HG03378 (cell line): ENCODE results near the gene BPNT1.
"Not testable (repeated sequence)": the region's sequence is repeated elsewhere in the genome, so short reads cannot be mapped to it uniquely, and the experiment has no call there.

Experiments used
- ATAC-seq: cut with Tn5 transposase; IDR thresholded peaks from one replicate; pipeline ENCODE4 v1.9.1; 2021; ENCODE audit warnings: mild to moderate bottlenecking, moderate library complexity; ENCODE audit not compliant: unreplicated experiment

BPNT1 gene

GRCh38 chr1:220084460-220084859, 5.1 kb downstream of the BPNT1 start:
- no peak for ATAC-seq

GRCh38 chr1:220077887-220078286, 11.7 kb downstream of the BPNT1 start:
- no peak for ATAC-seq

DNA sequence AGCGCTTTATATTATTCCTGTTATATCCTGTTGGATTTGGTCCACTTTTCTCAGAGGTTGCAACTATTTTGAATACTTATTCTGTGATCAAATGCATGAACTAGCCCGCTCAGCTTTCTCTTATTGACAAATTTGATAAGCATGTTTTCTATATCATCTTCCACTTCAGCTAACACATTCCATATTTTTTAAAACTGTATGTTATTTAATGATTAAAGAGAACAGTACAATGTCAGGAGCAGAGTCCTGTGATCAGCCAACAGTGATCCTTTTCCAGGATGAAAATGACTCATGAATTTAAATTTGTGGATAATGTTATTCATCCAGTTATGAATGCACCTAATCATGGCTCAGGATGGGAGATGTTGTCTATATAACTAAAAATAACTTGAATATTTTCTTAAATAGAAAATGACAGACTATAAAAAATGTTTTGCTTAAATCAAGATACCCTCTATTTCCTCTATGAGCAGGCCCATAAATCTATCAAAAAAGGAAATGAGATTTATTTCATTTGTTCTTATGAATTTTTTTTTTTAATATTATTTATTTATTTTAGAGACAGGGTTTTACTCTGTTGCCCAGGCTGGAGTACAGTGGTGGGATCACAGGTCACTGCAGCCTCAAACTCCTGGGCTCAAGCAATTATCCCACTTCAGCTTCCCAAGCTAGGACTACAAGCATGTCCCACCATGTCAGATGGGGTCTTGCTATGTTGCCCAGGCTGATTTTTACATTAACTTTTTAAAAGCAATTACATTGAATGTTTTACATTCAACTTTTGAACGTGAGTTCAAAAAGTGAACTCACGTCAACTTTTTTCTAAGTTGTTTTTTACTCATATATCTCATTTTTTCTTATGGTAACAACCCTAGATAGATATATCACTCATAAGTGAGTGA, 12.5 kb downstream of the BPNT1 start:
- ATAC-seq = no peak

DNA sequence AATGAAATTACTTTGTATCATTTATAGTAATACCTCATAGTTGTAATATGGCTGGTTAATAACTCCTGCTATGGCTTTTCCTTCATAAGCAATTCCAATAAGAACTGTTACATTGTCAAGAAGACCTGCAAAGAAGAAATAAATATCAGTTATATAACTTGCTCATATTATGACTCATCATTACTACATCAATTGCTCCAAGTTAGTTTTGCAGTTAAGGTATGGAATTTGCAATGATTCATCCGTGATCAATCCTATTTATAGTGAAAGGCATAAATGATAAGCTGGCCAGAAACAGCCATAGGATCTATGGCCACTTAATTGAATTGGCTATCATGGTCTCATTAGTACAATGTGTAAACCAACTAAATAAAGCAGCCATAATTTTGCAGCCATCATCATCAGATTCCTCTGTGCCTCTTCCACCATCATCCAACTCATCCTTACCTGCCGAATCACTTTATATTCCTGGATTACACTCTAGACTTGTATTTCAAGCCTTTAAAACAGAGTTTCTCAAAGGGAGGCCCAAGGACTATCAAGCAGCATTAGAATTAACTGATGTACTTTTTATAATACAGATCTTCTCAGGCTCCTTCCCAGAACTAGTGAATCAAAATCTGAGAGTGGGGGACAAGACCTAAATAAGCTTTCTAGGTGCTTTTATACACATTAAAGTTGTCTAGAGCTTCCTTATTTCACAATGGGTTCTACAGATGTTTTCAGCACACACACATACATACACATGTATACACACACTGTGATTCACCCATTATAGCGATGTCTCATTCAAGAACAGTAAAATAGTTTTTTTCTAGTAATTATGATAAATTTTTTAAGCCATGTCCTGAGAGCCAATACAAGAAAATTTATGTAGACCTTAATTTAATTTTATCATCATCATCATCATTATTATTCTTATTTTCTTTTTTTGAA, 22.1 kb downstream of the BPNT1 start:
- no peak for ATAC-seq

GRCh38 chr1:220062629-220063028, 27.0 kb downstream of the BPNT1 start:
- no peak for ATAC-seq

DNA sequence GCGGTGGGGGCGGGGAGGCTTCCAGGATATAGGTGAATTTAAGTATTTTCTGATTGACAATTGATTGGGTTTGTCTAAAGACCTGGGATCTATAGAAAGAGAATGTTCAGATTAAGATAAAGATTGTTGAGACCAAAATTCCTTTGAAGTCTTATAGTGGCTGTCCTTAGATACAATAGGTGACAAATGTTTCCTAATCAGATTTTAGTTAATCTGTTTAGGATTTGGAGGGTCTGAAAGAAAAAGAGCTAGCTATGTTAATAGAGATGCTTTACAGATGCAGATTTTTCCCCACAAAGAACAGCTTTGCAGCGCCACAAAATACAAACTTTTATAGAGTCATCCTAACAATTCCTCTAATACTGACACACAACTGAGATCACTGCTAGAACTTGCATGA, 28.7 kb downstream of the BPNT1 start:
- no peak for ATAC-seq

- no peak for ATAC-seq
Observed at GRCh38 chr1:220056374-220056773, 33.2 kb downstream of the BPNT1 start.

- peak; percentile 96 for ATAC-seq
Observed at GRCh38 chr1:220046052-220046930, 43.3 kb downstream of the BPNT1 start, which contains the start of gene EPRS1. TSS of gene EPRS1 (minus strand) at chr1:220046505. CDS start at chr1:220046388, 117 bp downstream.

DNA sequence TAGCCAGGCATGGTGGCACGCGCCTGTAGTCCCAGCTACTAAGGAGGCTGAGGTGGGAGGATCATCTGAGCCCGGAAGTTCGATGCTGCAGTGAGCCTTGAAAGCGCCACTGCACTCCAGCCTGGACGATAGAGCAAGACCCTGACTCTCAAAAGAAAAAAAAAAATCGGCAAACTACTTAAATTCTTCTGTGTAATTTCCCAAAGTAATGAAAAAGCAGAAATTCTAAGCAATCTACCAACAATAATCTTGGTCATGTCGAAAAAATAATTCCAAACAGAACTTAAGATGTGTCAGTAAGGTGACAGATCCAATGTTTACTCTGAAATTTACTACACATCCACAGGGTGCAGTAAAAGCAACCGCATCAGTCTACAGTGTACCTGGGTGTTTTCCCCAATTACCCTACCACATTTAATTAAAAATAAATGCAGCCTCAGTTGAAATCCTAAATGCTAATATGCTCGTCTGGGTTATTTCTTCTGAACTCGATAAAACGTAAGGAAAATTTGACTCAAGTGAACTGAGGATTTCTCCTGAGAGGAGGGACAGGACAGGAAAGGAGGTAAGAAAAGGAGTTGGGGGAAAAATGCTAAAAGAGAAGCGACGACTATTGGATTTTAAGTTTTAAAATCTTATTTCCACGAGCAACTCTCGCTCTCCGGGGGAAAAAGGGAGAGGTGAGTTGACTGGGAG, 44.1 kb downstream of the BPNT1 start:
- peak; percentile 31 for ATAC-seq

DNA sequence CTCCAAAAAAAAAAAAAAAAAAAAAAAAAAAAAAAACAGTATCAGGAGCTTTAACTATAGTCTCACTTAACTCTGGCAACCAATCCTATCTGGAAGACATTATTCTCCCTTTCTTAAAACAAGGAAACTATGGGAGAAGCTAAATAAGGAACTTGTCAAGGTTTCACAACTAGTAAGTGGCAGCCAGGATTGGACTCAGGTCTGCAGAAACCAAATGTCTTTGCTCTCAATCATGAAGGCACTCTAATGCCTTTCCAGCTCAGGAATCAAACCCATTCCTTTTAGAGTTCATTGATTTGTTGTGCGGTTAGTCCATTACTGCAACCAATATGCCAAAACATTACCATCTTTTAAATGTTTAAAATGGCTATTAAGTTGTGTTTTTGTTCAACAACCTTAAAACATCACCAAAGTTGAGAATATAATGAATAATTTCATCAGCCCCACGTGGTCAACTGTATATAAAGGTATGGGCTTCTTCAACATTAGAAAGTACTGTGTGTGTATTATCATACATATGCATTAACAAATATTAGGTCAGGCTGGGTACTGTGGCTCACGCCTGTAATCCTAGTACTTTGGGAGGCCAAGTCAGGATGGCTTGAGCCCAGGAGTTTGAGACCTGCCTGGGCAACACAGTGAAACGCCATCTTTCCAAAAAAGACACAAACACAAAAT, 44.8 kb downstream of the BPNT1 start:
- no peak for ATAC-seq

DNA sequence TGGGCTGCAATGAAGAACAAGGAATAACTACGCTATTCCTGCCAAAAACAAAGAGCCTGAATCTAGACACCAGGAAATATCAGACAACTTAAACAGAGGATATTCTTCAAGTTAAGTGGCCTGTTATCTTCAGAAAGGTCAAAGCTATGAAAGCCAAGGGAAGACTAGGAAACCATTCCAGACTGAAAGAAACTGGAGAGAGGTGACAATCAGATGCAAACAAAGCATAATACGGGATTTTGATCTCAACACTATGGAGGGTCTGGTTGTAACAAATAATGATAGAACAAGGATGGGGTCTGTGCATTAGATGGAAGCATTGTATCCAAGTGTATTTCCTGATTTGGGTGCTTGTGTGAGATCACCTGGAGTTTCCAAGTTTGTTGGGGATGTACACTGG, 45.9 kb downstream of the BPNT1 start:
- ATAC-seq = no peak

DNA sequence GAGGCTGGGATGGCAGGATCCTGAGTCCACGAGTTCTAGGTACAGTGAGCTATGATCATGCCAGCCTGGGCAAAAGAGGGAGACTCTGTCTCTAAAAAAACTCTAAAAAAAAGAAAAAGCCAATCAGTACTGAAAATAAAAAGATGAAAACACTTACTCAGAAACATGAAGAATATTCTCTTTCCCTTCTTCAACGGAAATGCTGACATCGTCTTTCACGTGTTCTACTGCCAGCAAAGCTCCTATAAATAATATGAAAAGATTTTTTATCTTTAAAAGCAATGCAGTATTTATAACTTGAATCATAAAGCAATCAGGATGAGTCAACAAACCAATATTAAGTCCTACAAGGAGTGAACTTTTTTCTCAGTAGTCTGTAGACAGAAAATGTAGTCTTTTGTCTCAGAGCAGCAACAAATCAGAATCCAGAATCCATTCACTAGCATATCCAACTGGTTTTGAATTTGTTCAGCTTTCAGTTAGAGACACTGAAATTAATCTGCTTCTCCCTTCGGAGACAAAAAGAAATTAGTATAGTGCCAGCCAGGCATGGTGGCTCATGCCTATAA, 49.5 kb downstream of the BPNT1 start:
- no peak for ATAC-seq

- no peak for ATAC-seq
Observed at GRCh38 chr1:220038640-220039039, 50.9 kb downstream of the BPNT1 start.

- not testable (repeated sequence) for ATAC-seq
Observed at GRCh38 chr1:220037810-220038209, 51.8 kb downstream of the BPNT1 start.

DNA sequence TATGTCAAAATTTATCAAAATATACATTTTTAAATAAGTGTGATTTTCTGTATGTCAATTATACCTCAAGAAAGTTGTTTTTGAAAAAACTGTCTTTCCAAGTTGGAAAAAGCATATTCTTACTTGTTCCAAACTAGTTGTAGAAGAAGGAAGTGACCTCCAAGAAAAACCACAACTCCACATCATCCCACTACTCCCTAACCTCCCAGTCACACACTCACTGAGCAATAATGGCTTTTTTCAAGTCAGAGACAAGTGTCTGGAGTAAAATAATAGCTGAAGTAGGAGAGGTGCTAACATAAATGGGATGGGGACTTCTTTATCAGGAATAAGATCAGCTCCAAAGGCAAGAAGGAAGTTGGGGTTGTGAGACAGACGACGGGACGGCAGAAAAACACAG, 56.7 kb downstream of the BPNT1 start:
- no peak for ATAC-seq

- no peak for ATAC-seq
Observed at GRCh38 chr1:220031287-220031686, 58.3 kb downstream of the BPNT1 start.

DNA sequence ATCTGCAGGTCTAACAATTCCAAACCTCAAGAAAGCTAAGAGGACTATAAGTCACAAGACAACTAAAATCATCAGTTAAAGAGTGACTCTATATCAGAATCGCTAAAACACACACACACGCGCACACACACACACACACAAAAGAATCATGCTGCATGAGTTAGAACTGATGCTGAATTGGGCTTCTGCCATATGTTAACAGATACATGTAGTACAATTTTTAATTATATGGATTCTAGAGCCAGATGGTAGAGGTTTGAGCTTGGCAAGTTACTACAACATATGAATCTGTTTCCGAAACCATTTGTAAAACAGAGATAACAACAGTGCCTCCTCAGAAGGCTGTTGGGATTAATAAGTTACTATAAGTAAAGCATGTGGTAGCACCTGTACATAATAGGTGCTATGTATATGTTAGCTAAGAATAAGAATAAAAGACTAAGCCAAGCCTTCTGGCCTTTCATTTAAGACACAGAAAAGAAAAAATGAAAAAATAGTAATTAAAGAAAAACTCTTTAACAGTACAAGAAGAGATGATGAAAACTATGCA, 61.2 kb downstream of the BPNT1 start:
- ATAC-seq = no peak

GRCh38 chr1:220019071-220019470, 70.5 kb downstream of the BPNT1 start:
- ATAC-seq = no peak

GRCh38 chr1:220013497-220013896, 76.1 kb downstream of the BPNT1 start:
- peak; percentile 84 for ATAC-seq
